ENCODE results near the gene PHACTR3.

PHACTR3 gene

DNA sequence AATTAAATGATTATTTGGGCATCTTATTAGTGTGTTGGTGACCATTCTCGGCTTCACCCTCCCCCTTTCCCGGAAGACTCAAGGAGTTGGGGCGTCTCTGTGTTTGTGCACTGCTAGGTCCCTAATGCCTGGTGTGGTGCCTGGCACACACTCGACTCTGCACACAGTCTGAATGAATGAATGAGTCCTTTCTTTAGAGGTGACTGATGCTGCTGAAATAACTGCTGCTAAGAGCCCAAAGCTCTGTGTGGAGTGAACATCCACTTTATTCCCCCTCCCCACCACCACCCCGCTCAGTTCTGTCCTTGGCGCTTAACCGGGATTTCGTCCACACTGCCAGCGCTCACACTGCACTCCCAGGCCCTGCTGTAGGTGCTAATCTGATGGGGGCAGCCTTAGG, 1.2 kb upstream of the PHACTR3 start:
- Histone ChIP-seq H3K9ac (ENCODE audit: low read length in 5 of 5) (no peak overlapping the region), H3K27ac (ENCODE audit: low read depth, low read length) (no peak overlapping the region), H3K4me3 (ENCODE audit: low read depth in 1 of 5, low read length in 5 of 5) (no peak overlapping the region)

DNA sequence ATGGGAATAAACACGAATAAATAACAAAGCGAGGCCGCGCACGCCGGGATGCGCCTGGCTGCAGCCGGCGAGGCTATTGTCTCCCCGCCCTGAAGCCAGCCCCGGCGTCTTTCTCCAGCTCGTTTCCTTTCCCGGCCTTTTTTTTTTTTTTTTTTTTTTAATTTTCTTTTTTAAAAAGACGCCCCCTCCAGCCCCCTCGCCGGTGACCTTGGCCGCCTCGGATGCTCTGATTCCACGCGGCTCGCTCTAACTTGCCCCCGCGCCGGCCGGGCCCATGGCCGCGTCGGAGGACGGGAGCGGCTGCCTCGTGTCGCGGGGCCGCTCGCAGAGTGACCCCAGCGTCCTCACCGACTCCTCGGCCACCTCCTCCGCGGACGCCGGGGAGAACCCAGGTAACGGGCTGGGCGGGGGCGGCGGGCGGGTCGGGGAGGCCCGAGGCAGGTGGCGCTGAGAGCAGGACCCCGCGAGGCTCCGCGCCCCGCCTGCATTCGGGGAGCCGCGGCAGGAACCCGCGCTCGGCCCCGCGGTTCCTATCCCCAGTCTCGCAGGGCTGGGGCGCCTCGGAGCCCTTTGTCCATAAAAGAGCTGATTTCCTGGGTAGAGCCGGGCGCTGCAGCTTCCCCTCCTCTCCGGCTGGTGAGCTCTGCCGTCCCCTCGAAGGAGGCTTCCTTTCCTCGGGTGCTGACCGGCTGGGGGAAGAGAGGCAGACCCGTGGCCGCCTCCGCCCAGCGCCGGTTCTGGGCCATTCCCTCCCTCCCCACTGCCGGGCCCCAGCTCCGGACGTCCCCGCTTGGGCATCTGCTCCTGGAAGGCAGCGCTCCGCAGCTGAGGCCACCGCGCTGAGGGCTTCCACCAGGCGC, 631 bp downstream of the PHACTR3 start:
- Histone ChIP-seq H3K36me3 (ENCODE audit: control insufficient read depth in 5 of 5, insufficient read depth in 5 of 5, low read length in 5 of 5) (no peaks in the 10 kb centered on the region), H3K4me1 (ENCODE audit: control insufficient read depth in 5 of 5, insufficient read depth in 5 of 5, low read length in 5 of 5) (peaks cover 0 to 5% (median 0%) of the 10 kb centered on the region in 5 donors), H3K9me3 (ENCODE audit: control insufficient read depth in 5 of 5, low read length in 5 of 5) (no peaks in the 10 kb centered on the region), H3K27me3 (ENCODE audit: control insufficient read depth in 5 of 5, insufficient read depth in 4 of 5, low read length in 5 of 5) (peaks cover 18 to 65% (median 56%) of the 10 kb centered on the region in 5 donors), H3K27ac (ENCODE audit: low read depth, low read length) (no peak overlapping the region), H3K9ac (ENCODE audit: low read length in 5 of 5) (no peak overlapping the region), H3K4me3 (ENCODE audit: low read depth in 1 of 5, low read length in 5 of 5) (peak overlapping the region in 1 of 5 donors; percentile 8)

More for the DNA sequence above, 1.2 kb upstream of the PHACTR3 start:
- Histone ChIP-seq H3K36me3 (ENCODE audit: control insufficient read depth in 5 of 5, insufficient read depth in 5 of 5, low read length in 5 of 5) (no peaks in the 10 kb centered on the region), H3K9me3 (ENCODE audit: control insufficient read depth in 5 of 5, low read length in 5 of 5) (no peaks in the 10 kb centered on the region), H3K4me1 (ENCODE audit: control insufficient read depth in 5 of 5, insufficient read depth in 5 of 5, low read length in 5 of 5) (peaks cover 0 to 14% (median 8%) of the 10 kb centered on the region in 5 donors), H3K27me3 (ENCODE audit: control insufficient read depth in 5 of 5, insufficient read depth in 4 of 5, low read length in 5 of 5) (peaks cover 18 to 58% (median 54%) of the 10 kb centered on the region in 5 donors)

DNA sequence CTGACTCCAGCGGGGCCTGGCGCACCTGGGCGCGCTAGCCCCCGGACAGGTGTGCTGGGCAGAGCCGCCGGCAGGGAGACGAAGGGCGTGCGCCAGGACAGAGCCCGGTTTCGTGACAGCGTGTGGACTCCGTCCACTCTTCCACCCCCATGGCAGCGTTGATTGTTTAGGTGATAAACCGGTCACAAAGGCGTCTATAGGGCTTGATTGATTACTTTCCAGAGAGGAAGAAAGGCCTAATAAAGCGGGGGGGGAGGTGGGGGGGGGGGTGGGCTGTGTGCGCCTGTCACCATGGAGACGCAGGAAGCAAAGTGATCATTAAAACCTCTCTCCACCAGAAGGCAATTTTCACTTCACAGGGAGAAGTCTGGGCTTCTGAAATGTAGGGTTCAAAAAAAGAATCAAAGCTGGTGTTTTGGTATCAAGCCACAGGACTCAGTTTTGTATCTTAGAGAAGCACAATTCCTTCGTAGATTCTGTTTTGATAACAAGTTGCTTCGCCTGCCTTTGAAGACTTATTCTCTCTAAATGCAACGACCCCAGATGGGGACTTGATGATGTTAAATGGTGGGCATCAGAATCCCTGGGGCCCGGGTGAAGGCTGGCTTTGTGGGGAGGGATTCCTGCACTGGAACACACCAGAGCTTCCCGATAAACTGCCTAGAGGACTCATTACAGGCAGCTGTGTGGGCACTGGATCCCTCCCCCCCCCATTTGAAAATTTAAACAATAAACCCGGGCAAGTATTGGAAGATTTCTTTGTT, 1.4 kb downstream of the PHACTR3 start:
- peaks cover 18 to 71% (median 58%) of the 10 kb centered on the region in 5 donors for H3K27me3 ChIP-seq (ENCODE audit: control insufficient read depth in 5 of 5, insufficient read depth in 4 of 5, low read length in 5 of 5)
- H3K4me3 ChIP-seq (ENCODE audit: low read depth in 1 of 5, low read length in 5 of 5) = peak overlapping the region in 1 of 5 donors; percentile 8
- H3K36me3 ChIP-seq (ENCODE audit: control insufficient read depth in 5 of 5, insufficient read depth in 5 of 5, low read length in 5 of 5) = no peaks in the 10 kb centered on the region
- no peak overlapping the region for H3K27ac ChIP-seq (ENCODE audit: low read depth, low read length)
- no peaks in the 10 kb centered on the region for H3K9me3 ChIP-seq (ENCODE audit: control insufficient read depth in 5 of 5, low read length in 5 of 5)
- H3K9ac ChIP-seq (ENCODE audit: low read length in 5 of 5) = no peak overlapping the region
- H3K4me1 ChIP-seq (ENCODE audit: control insufficient read depth in 5 of 5, insufficient read depth in 5 of 5, low read length in 5 of 5) = peaks cover 0 to 5% (median 0%) of the 10 kb centered on the region in 5 donors

- Histone ChIP-seq H3K9ac (ENCODE audit: low read length in 5 of 5) (no peak overlapping the region), H3K9me3 (ENCODE audit: control insufficient read depth in 5 of 5, low read length in 5 of 5) (no peaks in the 10 kb centered on the region), H3K4me1 (ENCODE audit: control insufficient read depth in 5 of 5, insufficient read depth in 5 of 5, low read length in 5 of 5) (peaks cover 0 to 5% (median 0%) of the 10 kb centered on the region in 5 donors), H3K27me3 (ENCODE audit: control insufficient read depth in 5 of 5, insufficient read depth in 4 of 5, low read length in 5 of 5) (peaks cover 18 to 74% (median 58%) of the 10 kb centered on the region in 5 donors), H3K27ac (ENCODE audit: low read depth, low read length) (no peak overlapping the region), H3K36me3 (ENCODE audit: control insufficient read depth in 5 of 5, insufficient read depth in 5 of 5, low read length in 5 of 5) (no peaks in the 10 kb centered on the region), H3K4me3 (ENCODE audit: low read depth in 1 of 5, low read length in 5 of 5) (no peak overlapping the region)
Measured at GRCh38 chr20:59606566-59606965, 2.2 kb downstream of the PHACTR3 start.

DNA sequence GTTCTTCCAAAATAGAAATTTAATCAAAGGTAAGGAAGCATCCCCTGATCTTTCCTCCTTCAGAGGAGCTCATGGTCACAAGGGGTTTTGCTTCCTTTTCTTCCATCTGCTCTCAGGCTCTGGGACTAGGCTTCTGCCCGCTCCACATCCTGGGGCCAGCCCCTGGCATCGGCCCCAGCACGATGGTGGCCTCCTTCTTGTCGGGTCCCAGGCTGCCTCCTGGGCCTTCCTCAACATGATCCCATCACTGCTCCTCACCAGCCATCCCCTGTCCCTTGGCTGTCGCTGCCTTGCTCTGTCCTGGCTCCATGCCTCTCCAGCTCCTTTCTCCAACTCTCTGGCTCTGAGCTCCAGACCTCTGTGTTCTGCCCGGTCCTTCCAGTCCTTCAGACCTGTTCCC, 4.1 kb downstream of the PHACTR3 start:
- Histone ChIP-seq H3K27ac (ENCODE audit: low read depth, low read length) (no peak overlapping the region), H3K27me3 (ENCODE audit: control insufficient read depth in 5 of 5, insufficient read depth in 4 of 5, low read length in 5 of 5) (peaks cover 7 to 59% (median 42%) of the 10 kb centered on the region in 5 donors), H3K36me3 (ENCODE audit: control insufficient read depth in 5 of 5, insufficient read depth in 5 of 5, low read length in 5 of 5) (no peaks in the 10 kb centered on the region), H3K9me3 (ENCODE audit: control insufficient read depth in 5 of 5, low read length in 5 of 5) (no peaks in the 10 kb centered on the region), H3K4me1 (ENCODE audit: control insufficient read depth in 5 of 5, insufficient read depth in 5 of 5, low read length in 5 of 5) (peaks cover 0 to 5% (median 0%) of the 10 kb centered on the region in 5 donors), H3K4me3 (ENCODE audit: low read depth in 1 of 5, low read length in 5 of 5) (no peak overlapping the region), H3K9ac (ENCODE audit: low read length in 5 of 5) (no peak overlapping the region)

GRCh38 chr20:59608871-59609270, 4.5 kb downstream of the PHACTR3 start:
- Histone ChIP-seq H3K4me1 (ENCODE audit: control insufficient read depth in 5 of 5, insufficient read depth in 5 of 5, low read length in 5 of 5) (peaks cover 0 to 5% (median 0%) of the 10 kb centered on the region in 5 donors), H3K9me3 (ENCODE audit: control insufficient read depth in 5 of 5, low read length in 5 of 5) (no peaks in the 10 kb centered on the region), H3K27ac (ENCODE audit: low read depth, low read length) (no peak overlapping the region), H3K9ac (ENCODE audit: low read length in 5 of 5) (no peak overlapping the region), H3K27me3 (ENCODE audit: control insufficient read depth in 5 of 5, insufficient read depth in 4 of 5, low read length in 5 of 5) (peaks cover 4 to 55% (median 38%) of the 10 kb centered on the region in 5 donors), H3K4me3 (ENCODE audit: low read depth in 1 of 5, low read length in 5 of 5) (no peak overlapping the region), H3K36me3 (ENCODE audit: control insufficient read depth in 5 of 5, insufficient read depth in 5 of 5, low read length in 5 of 5) (no peaks in the 10 kb centered on the region)

DNA sequence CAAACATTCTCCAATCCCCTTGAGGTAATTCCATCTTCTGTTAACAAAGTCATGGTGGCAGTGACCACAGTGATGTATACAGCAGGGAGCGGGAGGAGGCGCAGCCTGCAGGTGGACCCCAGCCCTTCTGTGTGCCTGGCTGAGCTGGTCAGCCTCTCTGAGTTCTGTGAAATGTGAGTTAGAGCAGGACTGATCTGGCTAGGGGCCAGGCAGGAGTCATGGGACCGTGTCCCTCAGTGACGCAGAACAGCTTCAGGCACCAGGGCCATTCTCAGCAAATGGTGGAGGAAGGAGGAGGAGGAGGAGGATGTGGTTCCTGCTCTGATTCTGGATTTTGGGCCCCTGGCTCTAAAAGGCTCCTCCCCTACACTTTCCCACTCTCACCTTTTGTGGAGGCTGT, 6.9 kb downstream of the PHACTR3 start:
- H3K9me3 ChIP-seq (ENCODE audit: control insufficient read depth in 5 of 5, low read length in 5 of 5) = no peaks in the 10 kb centered on the region
- H3K27ac ChIP-seq (ENCODE audit: low read depth, low read length) = no peak overlapping the region
- H3K4me3 ChIP-seq (ENCODE audit: low read depth in 1 of 5, low read length in 5 of 5) = no peak overlapping the region
- H3K4me1 ChIP-seq (ENCODE audit: control insufficient read depth in 5 of 5, insufficient read depth in 5 of 5, low read length in 5 of 5) = no peaks in the 10 kb centered on the region
- peaks cover 2 to 43% (median 29%) of the 10 kb centered on the region in 5 donors for H3K27me3 ChIP-seq (ENCODE audit: control insufficient read depth in 5 of 5, insufficient read depth in 4 of 5, low read length in 5 of 5)
- no peak overlapping the region for H3K9ac ChIP-seq (ENCODE audit: low read length in 5 of 5)
- H3K36me3 ChIP-seq (ENCODE audit: control insufficient read depth in 5 of 5, insufficient read depth in 5 of 5, low read length in 5 of 5) = no peaks in the 10 kb centered on the region

DNA sequence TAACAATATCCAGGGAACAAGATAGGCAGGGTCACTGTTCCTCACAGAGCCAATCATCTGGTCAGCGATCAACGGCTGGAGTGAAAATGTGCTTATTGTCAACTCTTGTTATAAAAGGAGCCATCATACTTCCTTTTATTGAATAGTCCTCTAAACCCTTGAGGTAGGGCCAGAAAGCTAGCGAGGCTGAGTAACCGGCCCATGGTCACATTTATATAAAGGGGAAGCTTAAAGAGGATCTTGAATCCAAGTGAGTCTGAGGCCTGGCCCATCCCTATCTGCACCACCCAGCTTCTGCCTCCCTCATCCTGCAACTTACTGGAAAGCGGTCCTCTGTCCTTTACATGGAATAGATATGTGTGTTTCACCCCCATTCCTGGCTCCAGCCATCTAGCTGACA, 9.5 kb downstream of the PHACTR3 start:
- no peaks in the 10 kb centered on the region for H3K9me3 ChIP-seq (ENCODE audit: control insufficient read depth in 5 of 5, low read length in 5 of 5)
- no peaks in the 10 kb centered on the region for H3K4me1 ChIP-seq (ENCODE audit: control insufficient read depth in 5 of 5, insufficient read depth in 5 of 5, low read length in 5 of 5)
- H3K27ac ChIP-seq (ENCODE audit: low read depth, low read length) = no peak overlapping the region
- H3K27me3 ChIP-seq (ENCODE audit: control insufficient read depth in 5 of 5, insufficient read depth in 4 of 5, low read length in 5 of 5) = peaks cover 7 to 32% (median 18%) of the 10 kb centered on the region in 5 donors
- H3K36me3 ChIP-seq (ENCODE audit: control insufficient read depth in 5 of 5, insufficient read depth in 5 of 5, low read length in 5 of 5) = no peaks in the 10 kb centered on the region
- no peak overlapping the region for H3K4me3 ChIP-seq (ENCODE audit: low read depth in 1 of 5, low read length in 5 of 5)
- H3K9ac ChIP-seq (ENCODE audit: low read length in 5 of 5) = no peak overlapping the region

DNA sequence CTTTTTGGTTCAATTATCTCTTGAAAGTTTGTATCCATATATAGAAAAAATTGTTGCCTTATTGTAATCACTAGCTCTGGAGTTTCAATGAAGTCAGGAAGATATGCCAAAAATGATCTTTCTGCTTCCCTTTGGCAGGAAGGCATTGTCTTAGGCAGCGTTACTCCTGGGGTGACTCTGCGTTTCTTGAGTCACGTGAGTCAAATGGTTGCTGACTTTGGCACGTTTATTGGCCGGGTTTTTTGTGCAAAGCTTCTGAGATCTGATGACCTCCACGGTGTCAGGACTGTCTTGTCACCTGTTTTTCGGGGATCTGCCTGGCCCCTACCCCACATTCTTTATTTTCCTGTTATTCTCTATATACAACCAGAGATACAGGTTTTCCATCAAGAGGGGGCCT, 10.4 kb downstream of the PHACTR3 start:
- H3K4me3 ChIP-seq (ENCODE audit: low read depth in 1 of 5, low read length in 5 of 5) = no peak overlapping the region
- H3K27me3 ChIP-seq (ENCODE audit: control insufficient read depth in 5 of 5, insufficient read depth in 4 of 5, low read length in 5 of 5) = peaks cover 7 to 35% (median 20%) of the 10 kb centered on the region in 5 donors
- no peaks in the 10 kb centered on the region for H3K36me3 ChIP-seq (ENCODE audit: control insufficient read depth in 5 of 5, insufficient read depth in 5 of 5, low read length in 5 of 5)
- no peak overlapping the region for H3K27ac ChIP-seq (ENCODE audit: low read depth, low read length)
- no peaks in the 10 kb centered on the region for H3K9me3 ChIP-seq (ENCODE audit: control insufficient read depth in 5 of 5, low read length in 5 of 5)
- H3K4me1 ChIP-seq (ENCODE audit: control insufficient read depth in 5 of 5, insufficient read depth in 5 of 5, low read length in 5 of 5) = no peaks in the 10 kb centered on the region
- H3K9ac ChIP-seq (ENCODE audit: low read length in 5 of 5) = no peak overlapping the region

GRCh38 chr20:59616306-59616705, 12.0 kb downstream of the PHACTR3 start:
- H3K9ac ChIP-seq (ENCODE audit: low read length in 5 of 5) = no peak overlapping the region
- no peaks in the 10 kb centered on the region for H3K9me3 ChIP-seq (ENCODE audit: control insufficient read depth in 5 of 5, low read length in 5 of 5)
- H3K4me3 ChIP-seq (ENCODE audit: low read depth in 1 of 5, low read length in 5 of 5) = no peak overlapping the region
- no peaks in the 10 kb centered on the region for H3K36me3 ChIP-seq (ENCODE audit: control insufficient read depth in 5 of 5, insufficient read depth in 5 of 5, low read length in 5 of 5)
- peaks cover 9 to 28% (median 24%) of the 10 kb centered on the region in 5 donors for H3K27me3 ChIP-seq (ENCODE audit: control insufficient read depth in 5 of 5, insufficient read depth in 4 of 5, low read length in 5 of 5)
- no peak overlapping the region for H3K27ac ChIP-seq (ENCODE audit: low read depth, low read length)
- no peaks in the 10 kb centered on the region for H3K4me1 ChIP-seq (ENCODE audit: control insufficient read depth in 5 of 5, insufficient read depth in 5 of 5, low read length in 5 of 5)

Data from subcutaneous abdominal adipose tissue (tissue), 5 donors.